Stimulated activated CD8-positive, alpha-beta memory T cell treated with anti-CD3 and anti-CD28 coated beads, Interleukin-12 subunit alpha, Interleukin-12 subunit beta, amount 100 ng/mL, for 24 hours (primary cell): ENCODE measurements around the gene ADRA2B.
"Not testable (repeated sequence)": the region's sequence is repeated elsewhere in the genome, so short reads cannot be mapped to it uniquely, and the experiment has no call there.

Source experiments
- DNase-seq: peaks from one replicate; pipeline ENCODE4 v3.0.0-alpha.2; 2020; ENCODE audit errors: extremely low read depth

Gene ADRA2B

DNA sequence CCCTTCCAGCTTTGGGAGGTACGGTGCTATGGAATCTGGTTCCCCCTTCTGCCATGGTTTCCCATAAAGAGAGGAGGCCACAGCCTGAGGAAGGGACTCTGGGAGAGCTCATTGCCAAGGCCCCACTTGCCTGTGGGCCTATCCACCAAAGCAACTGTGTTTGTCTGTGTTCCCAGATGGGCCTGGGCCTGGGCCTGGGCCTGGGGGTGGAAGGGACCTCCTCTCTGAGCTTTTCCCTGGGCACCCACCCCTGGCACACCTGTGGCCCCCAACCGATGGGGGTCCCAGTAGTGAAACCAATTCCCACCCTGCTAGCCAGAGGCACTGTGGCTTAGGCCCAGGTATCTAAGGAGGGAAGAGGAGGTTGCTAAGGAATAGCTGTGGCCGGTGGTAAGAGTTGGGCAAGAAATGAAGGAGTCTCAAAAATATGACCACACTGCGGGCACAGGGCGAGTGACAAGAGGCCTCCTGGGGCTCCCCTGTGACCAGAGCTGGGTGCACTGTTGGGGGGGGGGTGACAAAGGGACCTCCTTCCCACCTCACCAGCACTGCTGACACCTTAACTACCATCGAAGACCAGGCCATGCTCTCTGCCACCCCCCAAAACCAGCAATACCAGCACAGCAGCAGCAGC is 33.8 kb upstream of the ADRA2B start:
- no peak for DNase-seq

DNA sequence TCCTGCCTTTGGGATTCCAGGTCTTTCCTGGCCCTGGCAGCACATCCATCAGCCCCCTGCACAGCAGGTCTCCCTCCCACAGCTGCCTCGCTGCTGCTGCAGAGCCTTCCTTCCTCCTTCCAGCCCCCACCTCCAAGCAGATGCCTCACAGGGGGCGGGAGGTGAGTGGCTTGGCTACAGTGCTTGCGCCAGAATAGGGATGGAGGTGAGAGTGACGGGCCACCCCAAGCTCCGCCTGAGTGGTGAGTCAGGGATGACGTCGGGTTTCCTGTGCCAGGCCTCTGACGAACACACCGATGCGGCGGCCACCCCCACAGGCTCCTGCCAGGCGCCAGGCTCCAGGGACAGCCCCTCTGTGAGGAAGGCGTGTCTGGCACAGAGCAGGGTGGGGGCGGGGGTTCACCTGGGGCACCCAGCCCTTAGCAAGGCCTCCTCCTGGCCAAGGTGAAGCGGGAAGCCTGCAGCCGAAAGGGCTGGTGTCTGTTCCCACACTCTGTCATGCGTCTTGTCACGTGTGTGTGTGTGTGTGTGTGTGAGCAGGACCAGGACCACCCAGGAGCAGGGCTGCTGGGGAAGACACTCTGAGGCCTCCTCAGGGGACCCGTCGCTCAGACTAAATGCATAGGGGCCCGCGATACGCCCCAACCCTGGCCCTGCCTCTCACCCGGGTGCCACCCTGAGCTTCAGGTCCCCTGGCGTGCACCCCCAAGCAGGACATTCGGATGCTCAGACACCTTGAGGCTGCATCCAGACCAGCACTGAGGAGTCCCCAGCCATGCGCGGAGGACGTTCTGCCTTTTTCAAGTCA is 32.2 kb upstream of the ADRA2B start:
- peak; percentile 96 for DNase-seq

DNA sequence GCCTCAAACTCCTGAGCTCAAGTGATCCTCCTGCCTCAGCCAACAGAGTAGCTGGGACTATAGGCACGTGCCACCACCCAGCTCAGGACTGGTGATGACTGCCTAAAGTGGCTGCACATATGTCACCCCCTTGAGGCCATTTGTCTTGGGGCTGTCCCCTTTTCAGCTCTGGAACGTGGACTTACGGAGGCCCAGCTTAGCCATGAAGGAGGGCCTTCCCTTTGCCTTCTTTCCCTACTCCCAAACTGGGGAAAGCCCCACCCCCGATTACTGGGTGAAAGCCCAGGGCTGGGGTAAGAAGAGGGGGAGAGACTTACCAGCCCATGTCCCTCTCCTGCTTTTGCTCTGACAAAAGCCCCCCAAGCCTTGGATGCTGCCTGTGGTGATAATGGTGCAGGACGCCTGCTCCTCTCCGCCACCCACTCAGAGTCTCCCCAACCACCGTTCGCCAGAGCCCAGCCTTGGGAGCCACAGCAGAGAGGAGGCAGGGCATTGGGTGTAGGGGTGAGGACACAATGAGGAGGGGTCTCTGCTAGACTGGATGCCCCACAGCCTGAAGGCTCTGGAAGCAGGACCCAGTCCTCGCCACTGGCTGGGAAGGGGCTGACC is 31.3 kb upstream of the ADRA2B start:
- DNase-seq: no peak

DNA sequence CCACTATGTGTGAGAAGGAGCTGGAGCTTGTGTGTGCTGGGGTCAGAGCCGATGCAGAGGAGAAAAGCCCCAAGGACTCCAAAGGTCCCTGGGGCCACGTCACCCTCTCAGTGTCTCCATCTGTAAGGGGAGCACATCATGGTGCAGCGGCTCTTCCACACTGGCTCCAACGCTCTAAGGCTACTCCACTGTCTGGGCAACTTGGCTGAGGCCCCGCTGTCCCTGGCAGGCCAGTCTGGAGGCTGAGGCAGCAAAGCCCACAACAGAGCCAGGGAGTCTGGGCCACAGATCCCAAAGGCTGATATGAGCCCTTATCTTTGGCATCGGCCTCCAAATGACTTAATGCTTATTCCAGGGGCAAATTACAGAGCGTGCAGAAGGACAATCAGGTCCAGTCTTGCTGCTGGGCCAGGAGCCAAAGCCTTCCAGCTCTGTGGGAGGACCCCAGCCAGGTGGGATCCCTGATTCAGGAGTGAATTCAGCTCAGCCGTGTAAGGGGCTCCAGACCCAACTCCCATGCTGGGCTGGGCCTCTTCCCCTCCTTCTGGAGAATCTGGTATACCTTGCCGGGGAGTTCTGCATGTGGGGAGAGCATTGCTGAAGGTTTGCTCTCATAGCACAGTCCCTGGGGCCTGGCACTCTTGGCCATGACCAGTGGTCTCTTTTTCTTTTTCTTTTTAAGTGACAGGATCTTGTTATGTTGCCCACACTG is 30.7 kb upstream of the ADRA2B start:
- no peak for DNase-seq

DNA sequence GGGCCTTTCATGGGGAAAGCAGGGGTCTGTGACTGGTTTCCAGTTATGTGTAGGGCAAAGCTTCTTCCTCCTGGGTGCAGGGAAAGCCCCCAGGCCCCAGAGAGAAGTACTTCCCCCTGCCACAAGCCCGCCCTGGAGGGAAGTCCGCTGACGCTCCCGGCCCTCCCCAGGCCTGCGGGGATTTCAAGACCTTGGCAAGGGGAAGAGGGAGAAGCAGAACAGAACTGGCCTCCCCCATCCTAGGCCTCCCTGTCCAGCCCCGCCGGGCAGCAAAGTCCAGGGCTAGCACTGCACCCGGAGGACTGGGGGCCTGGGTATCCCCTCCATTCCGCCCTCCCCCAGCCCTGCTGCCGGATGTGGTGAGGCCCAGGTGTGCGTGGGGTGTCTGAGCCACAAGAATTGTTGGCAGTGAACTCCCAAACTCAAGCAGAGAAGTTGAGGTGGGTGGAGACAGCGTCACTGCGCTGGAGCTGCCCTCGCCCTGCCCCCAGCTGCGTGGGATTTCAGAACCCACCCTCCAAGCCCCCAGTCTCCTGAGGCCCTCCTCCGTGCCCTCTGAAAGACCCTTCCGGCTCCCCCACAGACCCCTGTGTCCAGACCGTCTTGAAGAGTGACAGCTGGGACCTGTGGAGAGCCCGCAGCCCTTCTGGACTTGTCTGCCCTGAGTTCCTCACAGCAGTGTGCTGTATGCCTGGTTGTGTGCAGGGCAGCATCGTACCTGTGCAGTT is 29.9 kb upstream of the ADRA2B start:
- DNase-seq: no peak

- DNase-seq: no peak
Observed at GRCh38 chr2:96145848-96146152, 29.4 kb upstream of the ADRA2B start.

DNA sequence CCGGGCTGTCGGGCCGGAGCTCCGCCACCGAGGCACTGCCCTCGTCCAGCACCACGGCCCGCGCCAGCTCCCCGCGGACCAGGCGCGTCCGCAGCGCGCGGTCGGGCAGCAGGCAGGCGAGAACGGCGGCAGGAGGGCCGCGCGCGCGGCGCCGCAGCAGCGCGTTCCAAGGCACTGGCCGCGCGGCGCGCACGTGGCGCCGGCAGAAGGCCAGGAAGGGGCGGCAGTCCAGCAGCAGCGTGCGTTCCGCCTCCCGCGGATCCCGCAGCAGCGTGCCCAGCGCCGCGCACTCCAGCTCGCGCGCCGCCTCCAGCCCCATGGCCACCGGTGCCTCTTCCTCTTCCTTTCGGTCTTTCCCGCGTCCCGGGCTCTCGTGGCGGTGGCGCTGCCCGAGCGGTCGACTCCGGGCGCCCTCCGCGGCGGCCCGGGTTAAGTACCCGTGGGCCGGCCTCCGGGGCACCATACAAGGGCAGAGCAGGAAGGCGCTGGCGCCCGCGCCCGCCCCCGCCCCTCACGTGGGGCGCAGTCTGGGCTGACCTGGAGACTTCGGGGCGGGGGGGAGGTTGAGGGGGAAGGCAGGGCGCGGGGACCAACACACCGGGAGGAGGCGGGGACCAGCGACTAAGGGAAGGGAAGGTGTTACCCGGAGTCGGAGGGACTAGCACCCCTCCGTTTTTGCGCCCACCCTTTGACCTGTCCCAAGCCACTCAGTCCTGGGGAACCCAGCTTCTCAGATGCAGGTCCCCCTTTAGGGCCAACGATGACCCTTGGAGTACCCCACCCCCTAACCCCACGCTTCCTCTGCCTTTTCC is 28.9 kb upstream of the ADRA2B start, which contains the start of gene DUSP2:
DUSP2 (minus strand) TSS at position 405 of the 812 bp plus-strand sequence; CDS start at position 319, 86 bp downstream.
- DNase-seq: peak; percentile 85

GRCh38 chr2:96144481-96145035 is 28.2 kb upstream of the ADRA2B start:
- DNase-seq: no peak

DNA sequence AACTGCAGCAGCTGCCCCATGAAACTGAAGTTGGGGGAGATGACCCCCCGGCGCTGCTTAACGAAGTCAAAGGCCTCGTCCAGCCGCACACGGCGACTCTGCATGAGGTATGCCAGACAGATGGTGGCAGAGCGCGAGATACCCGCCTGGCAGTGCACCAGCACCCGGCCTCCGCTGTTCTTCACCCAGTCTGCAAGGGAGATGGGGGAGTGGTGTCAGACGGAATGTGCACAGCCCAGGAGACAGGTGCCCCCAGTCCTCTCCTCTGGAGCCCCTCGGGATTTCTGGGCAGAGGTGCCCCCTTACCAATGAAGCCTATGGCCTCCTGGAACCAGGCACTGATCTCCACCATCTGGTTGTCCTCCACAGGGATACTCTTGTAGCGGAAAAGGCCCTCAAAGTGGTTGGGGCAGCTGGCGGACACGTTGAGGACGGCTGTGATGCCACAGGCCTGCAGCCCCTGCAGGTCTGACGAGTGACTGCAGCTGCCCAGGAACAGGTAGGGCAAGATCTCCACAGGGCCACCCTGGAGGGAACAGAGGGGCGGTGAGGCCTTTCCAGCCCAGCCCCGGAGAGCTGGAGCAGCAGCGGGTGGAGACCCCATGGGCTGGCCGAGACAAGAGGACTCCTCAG is 27.6 kb upstream of the ADRA2B start:
- DNase-seq: no peak

GRCh38 chr2:96143231-96143847 is 27.0 kb upstream of the ADRA2B start:
- DNase-seq: no peak

DNA sequence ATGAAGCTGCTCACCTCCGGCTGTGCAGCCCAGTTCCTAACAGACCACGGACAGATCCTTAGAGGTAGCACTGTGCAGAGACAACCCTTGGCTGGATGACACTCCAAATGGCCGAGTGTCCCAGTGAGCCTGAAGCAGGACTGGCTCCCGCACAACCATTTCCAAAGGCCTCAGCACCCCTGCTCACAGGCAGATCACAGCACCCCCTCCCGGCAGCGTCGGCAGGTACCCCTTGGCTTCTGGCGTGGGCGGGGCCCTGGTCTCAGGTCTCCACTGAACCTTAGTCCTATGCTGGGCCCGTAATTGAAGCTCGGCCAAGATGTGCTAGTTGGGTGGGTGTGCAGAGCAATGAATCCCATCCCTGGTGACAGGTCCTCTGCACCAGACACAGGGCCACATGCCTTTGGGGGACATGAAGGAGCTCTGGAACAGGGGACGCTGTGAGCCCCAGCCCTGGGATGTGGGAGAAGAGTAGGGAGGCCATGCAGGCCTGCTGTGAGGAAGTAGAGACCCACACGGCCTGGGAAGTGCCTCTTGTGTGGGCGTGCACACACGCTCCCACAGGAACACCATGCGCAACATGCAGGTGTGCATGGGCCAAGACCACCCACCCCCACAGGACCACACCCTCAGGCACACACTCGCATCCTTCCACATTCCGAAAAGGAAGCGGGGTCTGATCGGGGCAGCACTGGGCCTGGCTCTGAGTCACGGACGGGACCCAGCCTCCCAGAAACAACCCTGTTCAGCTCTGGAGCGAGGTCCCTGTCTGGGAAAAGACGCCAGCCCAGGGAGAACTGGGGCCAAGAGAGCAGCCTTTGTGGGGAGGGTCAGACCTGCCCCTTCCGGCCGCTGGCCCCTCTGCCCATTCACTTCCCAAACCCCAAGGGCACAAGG is 26.1 kb upstream of the ADRA2B start:
- DNase-seq: no peak

DNA sequence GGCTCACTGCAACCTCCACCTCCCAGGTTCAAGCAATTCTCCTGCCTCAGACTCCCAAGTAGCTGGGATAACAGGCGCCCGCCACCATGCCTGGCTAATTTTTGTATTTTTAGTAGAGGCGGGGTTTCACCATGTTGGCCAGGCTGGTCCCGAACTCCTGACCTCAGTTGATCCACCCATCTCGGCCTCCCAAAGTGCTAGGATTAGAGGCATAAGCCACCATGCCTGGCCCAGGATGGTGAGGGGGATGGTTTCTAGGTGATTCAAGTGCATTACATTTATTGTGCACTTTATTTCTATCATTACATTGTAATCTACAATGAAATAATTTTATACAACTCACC is 25.2 kb upstream of the ADRA2B start:
- not testable (repeated sequence) for DNase-seq

GRCh38 chr2:96140941-96141623 is 24.7 kb upstream of the ADRA2B start:
- no peak for DNase-seq

GRCh38 chr2:96139181-96139758 is 22.9 kb upstream of the ADRA2B start:
- DNase-seq: no peak

DNA sequence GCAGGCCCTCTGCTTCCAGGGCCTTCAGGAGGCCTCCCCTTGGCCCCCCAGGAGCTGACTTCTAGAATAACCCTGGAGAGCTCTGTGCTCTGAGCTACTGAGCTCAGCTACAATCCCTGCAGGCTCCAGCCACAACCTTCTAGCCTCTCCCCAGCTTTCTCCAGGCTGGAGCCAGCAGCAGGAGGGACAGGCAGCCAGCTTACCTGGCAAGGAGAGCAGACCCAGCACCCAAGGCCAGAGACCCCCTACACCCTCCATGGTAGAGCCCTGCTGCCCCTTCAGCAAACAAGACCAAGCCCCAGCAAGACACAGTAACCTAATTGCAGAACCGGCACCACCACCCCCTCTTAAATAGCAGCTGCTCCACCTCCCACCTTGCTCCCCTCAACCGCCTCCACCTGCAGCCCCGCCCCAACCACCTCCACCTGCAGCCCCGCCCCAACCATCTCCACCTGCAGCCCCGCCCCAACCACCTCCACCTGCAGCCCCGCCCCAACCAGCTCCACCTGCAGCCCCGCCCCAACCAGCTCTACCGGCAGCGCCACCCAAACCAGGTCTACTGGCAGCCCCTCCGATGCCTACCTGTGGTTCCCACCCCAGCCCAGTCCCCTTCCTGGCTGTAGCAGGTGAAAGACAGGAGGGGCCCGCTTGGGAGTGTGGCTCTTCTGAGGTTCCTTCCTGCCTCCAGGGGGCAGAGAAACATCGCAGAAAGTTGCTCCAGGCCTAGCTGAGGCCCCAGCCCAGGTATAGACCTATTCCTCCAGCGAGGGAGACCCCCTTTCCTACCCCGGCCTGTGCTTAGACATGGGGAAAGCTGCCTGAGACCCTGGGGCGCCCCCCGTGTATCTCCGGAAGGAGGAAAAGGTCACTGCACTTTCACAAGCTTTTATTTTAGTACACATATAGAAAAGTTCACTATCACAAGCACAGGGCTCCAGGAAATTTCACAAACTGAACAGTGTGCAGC is 22.1 kb upstream of the ADRA2B start, which contains the start of gene ASTL:
ASTL (minus strand) TSS at position 324 of the 967 bp plus-strand sequence; CDS start at position 258, 66 bp downstream.
- no peak for DNase-seq
